HCT116 (cell line): ENCODE data around the gene LAX1.

ENCODE experiments used
- ATF3 ChIP-seq: IDR thresholded peaks from 2 replicates; pipeline ENCODE4 v1.6.1; 2012
- CTCF ChIP-seq, 3 experiments: fragments of 200-600 bp in 1 of 3; sonication (generic) in 1 of 3; IDR thresholded peaks in 2 of 3; conservative IDR thresholded peaks in 1 of 3; 2 replicates each; pipeline ENCODE4 v1.5.1; 2012 to 2017; ENCODE audit warnings: low read depth in 2 of 3, low read length in 2 of 3, antibody characterized with exemption in 1 of 3, borderline replicate concordance in 1 of 3, control low read depth in 1 of 3, mild to moderate bottlenecking in 1 of 3, mixed read lengths in 1 of 3, mixed run types in 1 of 3, moderate library complexity in 1 of 3; ENCODE audit not compliant: insufficient read depth in 1 of 3
- FOSL1 ChIP-seq: IDR thresholded peaks from 2 replicates; pipeline ENCODE4 v1.6.1; 2012; ENCODE audit warnings: low read depth
- JUND ChIP-seq: IDR thresholded peaks from 2 replicates; pipeline ENCODE4 v1.6.1; 2012
- MAX ChIP-seq: IDR thresholded peaks from 2 replicates; pipeline ENCODE4 v1.6.1; 2012
- POLR2A ChIP-seq: IDR thresholded peaks from 2 replicates; pipeline ENCODE4 v1.7.0; 2011; ENCODE audit warnings: borderline replicate concordance; ENCODE audit not compliant: insufficient read depth, insufficient read length; ENCODE audit errors: extremely low read depth
- POLR2AphosphoS5 ChIP-seq: IDR thresholded peaks from 2 replicates; pipeline ENCODE4 v1.6.1; 2011; ENCODE audit warnings: mild to moderate bottlenecking, low read depth, low read length, moderate library complexity
- REST ChIP-seq: IDR thresholded peaks from 2 replicates; pipeline ENCODE4 v1.6.1; 2012; ENCODE audit warnings: low read depth
- TCF7L2 ChIP-seq: IDR thresholded peaks from 2 replicates; pipeline ENCODE4 v1.7.0; 2011; ENCODE audit warnings: borderline replicate concordance, inconsistent platforms; ENCODE audit not compliant: insufficient read depth, insufficient read length; ENCODE audit errors: extremely low read depth

GRCh38 chr1:203744075-203744972 lies 20.7 kb upstream of the LAX1 start:
- TF ChIP-seq POLR2A: no peak
- TF ChIP-seq CTCF (IDR thresholded peaks at IDR 0.05 in 2 of 3, conservative IDR thresholded peaks at IDR 0.05 in 1 of 3; ENCODE audit: borderline replicate concordance in 1 of 3, insufficient read depth in 1 of 3, low read depth in 2 of 3, low read length in 2 of 3): no peak
- TF ChIP-seq REST: no peak
- no peak for TF ChIP-seq ATF3
- no peak for TF ChIP-seq TCF7L2
- no peak for TF ChIP-seq FOSL1
- TF ChIP-seq MAX: no peak
- no peak for TF ChIP-seq JUND
- TF ChIP-seq POLR2AphosphoS5: no peak
